Liver (tissue), 9 donors: Measurements from ENCODE around the gene ANTXR2. TPM values are rescaled to one million over a fixed set of nuclear protein-coding genes. Genes with fewer than 3 reads are reported as not detected.

ENCODE experiments used
- DNase-seq: peaks from one replicate; pipeline ENCODE4 v3.0.0-alpha.2; 2017; ENCODE audit warnings: low spot score
- H3K27ac ChIP-seq, 2 donors: one replicate each; pipeline ENCODE4 v1.7.0; 2013; ENCODE audit warnings: inconsistent platforms in 2 of 2, low read length in 2 of 2, control low read depth in 1 of 2, low read depth in 1 of 2, mild to moderate bottlenecking in 1 of 2
- H3K27me3 ChIP-seq, 4 donors: one replicate each; pipeline versions ENCODE4 v1.6.1 to v1.7.0; 2013; ENCODE audit warnings: low read length in 3 of 4, inconsistent platforms in 1 of 4, mild to moderate bottlenecking in 1 of 4, moderate library complexity in 1 of 4; ENCODE audit not compliant: control insufficient read depth in 4 of 4, insufficient read depth in 4 of 4
- H3K36me3 ChIP-seq, 4 donors: one replicate each; pipeline versions ENCODE4 v1.6.1 to v1.7.0; 2013; ENCODE audit warnings: low read length in 3 of 4, mild to moderate bottlenecking in 3 of 4, low read depth in 1 of 4, moderate library complexity in 1 of 4; ENCODE audit not compliant: control insufficient read depth in 4 of 4, insufficient read depth in 3 of 4
- H3K4me1 ChIP-seq, 4 donors: one replicate each; pipeline versions ENCODE4 v1.6.1 to v1.7.0; 2013; ENCODE audit warnings: low read length in 3 of 4, mild to moderate bottlenecking in 3 of 4, moderate library complexity in 1 of 4; ENCODE audit not compliant: control insufficient read depth in 4 of 4, insufficient read depth in 4 of 4
- H3K4me3 ChIP-seq, 3 donors: one replicate each; pipeline versions ENCODE4 v1.6.1 to v1.7.0; 2013; ENCODE audit warnings: low read length in 3 of 3, control low read depth in 1 of 3, low read depth in 1 of 3, mild to moderate bottlenecking in 1 of 3
- H3K9ac ChIP-seq, 2 donors: one replicate each; pipeline ENCODE4 v1.7.0; 2013; ENCODE audit warnings: low read length in 2 of 2, mild to moderate bottlenecking in 2 of 2, moderate library complexity in 2 of 2, control low read depth in 1 of 2, low read depth in 1 of 2
- H3K9me3 ChIP-seq, 4 donors: one replicate each; pipeline versions ENCODE4 v1.6.1 to v1.7.0; 2013; ENCODE audit warnings: low read length in 3 of 4; ENCODE audit not compliant: control insufficient read depth in 4 of 4
- ATF3 ChIP-seq: IDR thresholded peaks from 2 replicates; pipeline ENCODE4 v1.6.1; 2016; ENCODE audit warnings: antibody characterized with exemption
- EGR1 ChIP-seq, 2 donors: IDR thresholded peaks; 2 replicates each; pipeline ENCODE4 v1.6.1; 2016 to 2018; ENCODE audit warnings: antibody characterized with exemption in 2 of 2, low read depth in 2 of 2
- FOXA1 ChIP-seq: IDR thresholded peaks from 2 replicates; pipeline ENCODE4 v1.6.1; 2016; ENCODE audit warnings: antibody characterized with exemption
- FOXA2 ChIP-seq: IDR thresholded peaks from 2 replicates; pipeline ENCODE4 v1.6.1; 2016; ENCODE audit warnings: antibody characterized with exemption
- GABPA ChIP-seq, 2 donors: IDR thresholded peaks in 1 of 2; conservative IDR thresholded peaks in 1 of 2; 2 replicates each; pipeline ENCODE4 v1.6.1; 2016; ENCODE audit warnings: antibody characterized with exemption in 2 of 2, mild to moderate bottlenecking in 1 of 2, moderate library complexity in 1 of 2
- HNF4A ChIP-seq, 2 donors: conservative IDR thresholded peaks; 2 replicates each; pipeline ENCODE4 v1.6.1; 2016; ENCODE audit warnings: antibody characterized with exemption in 2 of 2, mild to moderate bottlenecking in 2 of 2
- HNF4G ChIP-seq: IDR thresholded peaks from 2 replicates; pipeline ENCODE4 v1.6.1; 2016; ENCODE audit warnings: antibody characterized with exemption
- JUND ChIP-seq, 2 donors: IDR thresholded peaks; 2 replicates each; pipeline ENCODE4 v1.6.1; 2016; ENCODE audit warnings: antibody characterized with exemption in 2 of 2
- MAX ChIP-seq: IDR thresholded peaks from 2 replicates; pipeline ENCODE4 v1.6.1; 2016; ENCODE audit warnings: antibody characterized with exemption
- NR2F2 ChIP-seq: IDR thresholded peaks from 2 replicates; pipeline ENCODE4 v1.6.1; 2016; ENCODE audit warnings: antibody characterized with exemption
- SP1 ChIP-seq: IDR thresholded peaks from 2 replicates; pipeline ENCODE4 v1.6.1; 2018; ENCODE audit warnings: antibody characterized with exemption, mild to moderate bottlenecking
- TAF1 ChIP-seq: conservative IDR thresholded peaks from 2 replicates; pipeline ENCODE4 v1.6.1; 2016; ENCODE audit warnings: antibody characterized with exemption, mild to moderate bottlenecking
- YY1 ChIP-seq: IDR thresholded peaks from 2 replicates; pipeline ENCODE4 v1.6.1; 2016; ENCODE audit warnings: antibody characterized with exemption, mild to moderate bottlenecking
- ZBTB33 ChIP-seq: IDR thresholded peaks from 2 replicates; pipeline ENCODE4 v1.6.1; 2016; ENCODE audit warnings: antibody characterized with exemption
- WGBS: extraction: QIAGEN DNeasy Blood & Tissue Kit; methylation state at CpG from one replicate; pipeline ENCODE4 v1.1.7; 2013; 5-methylcytosine and 5-hydroxymethylcytosine counted together
- polyA plus RNA-seq, 2 donors: library from polyadenylated mRNA; stranded (reverse) in 1 of 2; unstranded in 1 of 2; fragments of 200-250 nt in 1 of 2; fragments of >200 nt in 1 of 2; fragmentation: Nextera tagmentation in 1 of 2; extraction: Ambion mirVana in 1 of 2; gene quantifications; one replicate each; pipeline versions ENCODE4 v1.2.1 to v1.2.3, GENCODE V29; 2013 to 2015
- total RNA-seq, 2 donors: library from RNA; depleted of rRNA; stranded (reverse); fragments of >200 nt; gene quantifications; one replicate each; pipeline ENCODE4 v1.2.3, GENCODE V29; 2014
- donor health status: healthy.
- donor health status: healthy.
- donor health status: healthy.
- donor health status: healthy.
- donor health status: healthy.

The ANTXR2 gene
- total and polyA plus RNA-seq, 4 donors = 16.1 to 30.5 (median 21.3) TPM

- TF ChIP-seq ATF3 = no peak
- TF ChIP-seq EGR1 (IDR thresholded peaks at IDR 0.05; ENCODE audit: low read depth in 2 of 2) = no peak
- TF ChIP-seq NR2F2 = no peak
- TF ChIP-seq ZBTB33 = no peak
- no peak for TF ChIP-seq JUND (IDR thresholded peaks at IDR 0.05)
- TF ChIP-seq FOXA2 = no peak
Measured at GRCh38 chr4:79948739-79949138, 124.3 kb downstream of the ANTXR2 start (continued).

GRCh38 chr4:79948261-79948660 is 124.8 kb downstream of the ANTXR2 start:
- Histone ChIP-seq H3K4me1 (no peaks in the 10 kb centered on the region), H3K9ac (no peak overlapping the region), H3K27me3 (no peaks in the 10 kb centered on the region), H3K4me3 (no peak overlapping the region), H3K27ac (no peak overlapping the region), H3K36me3 (no peaks in the 10 kb centered on the region), H3K9me3 (no peaks in the 10 kb centered on the region)
- WGBS = 87% methylated on average over 3 of the region's 3 CpGs
- DNase-seq = no peak
- TF ChIP-seq HNF4A (conservative IDR thresholded peaks at IDR 0.05) = no peak
- TF ChIP-seq MAX = no peak
- TF ChIP-seq HNF4G = no peak
- no peak for TF ChIP-seq GABPA (IDR thresholded peaks at IDR 0.05 in 1 of 2, conservative IDR thresholded peaks at IDR 0.05 in 1 of 2)
- no peak for TF ChIP-seq SP1
- no peak for TF ChIP-seq EGR1 (IDR thresholded peaks at IDR 0.05; ENCODE audit: low read depth in 2 of 2)
- TF ChIP-seq FOXA1 = no peak
- no peak for TF ChIP-seq ATF3

GRCh38 chr4:79947386-79947785 is 125.6 kb downstream of the ANTXR2 start:
- no peaks in the 10 kb centered on the region for H3K4me1 ChIP-seq
- no peak for DNase-seq

More at GRCh38 chr4:79947386-79947785, 125.6 kb downstream of the ANTXR2 start:
- Histone ChIP-seq H3K4me3 (no peak overlapping the region), H3K27me3 (no peaks in the 10 kb centered on the region), H3K36me3 (no peaks in the 10 kb centered on the region), H3K9ac (no peak overlapping the region), H3K27ac (no peak overlapping the region), H3K9me3 (no peaks in the 10 kb centered on the region)
- TF ChIP-seq HNF4A (conservative IDR thresholded peaks at IDR 0.05) (no peak), FOXA1 (no peak), JUND (IDR thresholded peaks at IDR 0.05) (no peak), FOXA2 (no peak), HNF4G (no peak), ZBTB33 (no peak), TAF1 (no peak), YY1 (no peak)
- 97% methylated on average over 1 of the region's 1 CpG for WGBS
